ENCODE data around the gene NEK6.

GRCh38 chr9:124292696-124293593 is 35.2 kb downstream of the NEK6 start:
- no peak for TF ChIP-seq CTCF (IDR thresholded peaks at IDR 0.05; ENCODE audit: poor library complexity)
- TF ChIP-seq EZH2phosphoT487 (IDR thresholded peaks at IDR 0.05; ENCODE audit: low read depth, severe bottlenecking, unreplicated experiment): no peak

Data from hepatocyte (in vitro differentiated cells).